ENCODE results near the gene COMTD1.
"Not testable (repeated sequence)": the region's sequence is repeated elsewhere in the genome, so short reads cannot be mapped to it uniquely, and the experiment has no call there.

The COMTD1 gene

DNA sequence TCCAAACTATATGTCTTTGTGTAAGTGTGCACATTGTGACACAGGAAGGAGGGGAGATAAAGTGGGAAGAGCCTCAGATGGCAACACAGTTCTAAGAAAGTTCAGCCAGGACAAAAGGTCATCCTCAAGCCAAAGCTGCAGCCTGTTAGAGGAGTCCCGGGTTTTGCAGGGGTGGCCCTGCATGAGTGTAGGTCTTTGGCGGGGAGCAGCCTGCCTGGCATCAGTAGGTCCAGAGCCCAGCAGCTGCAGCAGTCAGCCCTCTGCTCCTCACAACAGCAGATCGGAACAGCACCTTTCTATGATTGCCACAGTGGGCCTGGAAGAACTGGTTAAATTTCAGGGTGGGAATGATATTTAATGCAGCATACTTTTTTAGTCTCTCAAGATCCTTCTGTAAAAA is 38.7 kb downstream of the COMTD1 start:
- no peak overlapping the region for H3K4me3 ChIP-seq (ENCODE audit: control insufficient read depth, low read depth, low read length)
- TF ChIP-seq, protein P1, sequence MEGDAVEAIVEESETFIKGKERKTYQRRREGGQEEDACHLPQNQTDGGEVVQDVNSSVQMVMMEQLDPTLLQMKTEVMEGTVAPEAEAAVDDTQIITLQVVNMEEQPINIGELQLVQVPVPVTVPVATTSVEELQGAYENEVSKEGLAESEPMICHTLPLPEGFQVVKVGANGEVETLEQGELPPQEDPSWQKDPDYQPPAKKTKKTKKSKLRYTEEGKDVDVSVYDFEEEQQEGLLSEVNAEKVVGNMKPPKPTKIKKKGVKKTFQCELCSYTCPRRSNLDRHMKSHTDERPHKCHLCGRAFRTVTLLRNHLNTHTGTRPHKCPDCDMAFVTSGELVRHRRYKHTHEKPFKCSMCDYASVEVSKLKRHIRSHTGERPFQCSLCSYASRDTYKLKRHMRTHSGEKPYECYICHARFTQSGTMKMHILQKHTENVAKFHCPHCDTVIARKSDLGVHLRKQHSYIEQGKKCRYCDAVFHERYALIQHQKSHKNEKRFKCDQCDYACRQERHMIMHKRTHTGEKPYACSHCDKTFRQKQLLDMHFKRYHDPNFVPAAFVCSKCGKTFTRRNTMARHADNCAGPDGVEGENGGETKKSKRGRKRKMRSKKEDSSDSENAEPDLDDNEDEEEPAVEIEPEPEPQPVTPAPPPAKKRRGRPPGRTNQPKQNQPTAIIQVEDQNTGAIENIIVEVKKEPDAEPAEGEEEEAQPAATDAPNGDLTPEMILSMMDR (IDR thresholded peaks at IDR 0.05; ENCODE audit: control insufficient read depth, insufficient read depth, low read depth, low read length, missing control alignments), result no peak

DNA sequence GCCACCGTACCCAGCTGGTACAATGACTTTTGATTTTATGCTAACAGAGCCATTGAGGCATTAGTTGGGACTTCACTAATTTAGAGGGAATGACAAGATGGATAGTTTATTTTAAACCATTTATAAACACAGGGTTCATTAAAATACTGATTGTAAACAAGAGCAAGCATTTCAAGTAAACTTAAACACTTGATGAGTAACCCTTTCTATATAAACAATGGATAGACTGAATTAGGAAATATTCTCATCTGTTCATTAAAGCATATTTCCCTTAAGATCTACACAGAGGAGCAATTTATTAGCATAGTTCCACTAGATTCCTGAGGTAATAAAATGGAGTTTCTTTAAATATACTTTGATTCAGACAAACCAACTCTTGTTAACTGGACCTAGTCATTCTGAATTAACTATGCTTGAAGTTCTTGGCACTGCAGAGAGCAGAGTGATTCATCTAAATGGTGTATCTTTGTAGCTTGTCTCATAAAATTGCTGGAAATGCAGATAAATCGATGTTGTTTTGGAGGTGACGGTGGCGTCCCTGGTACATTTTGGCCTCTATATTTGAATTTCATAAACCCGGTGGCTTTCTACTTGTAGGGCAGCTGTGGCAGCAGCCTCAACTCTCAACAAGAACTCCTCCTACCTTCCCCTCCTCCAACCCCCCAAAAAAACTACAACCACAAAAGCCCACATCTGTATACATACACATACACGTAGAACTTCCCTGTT is 40.6 kb downstream of the COMTD1 start:
- TF ChIP-seq, protein P1 (IDR thresholded peaks at IDR 0.05; ENCODE audit: control insufficient read depth, insufficient read depth, low read depth, low read length, missing control alignments), result no peak
- peak; percentile 75 for DNase-seq (ENCODE audit: low read depth)
- H3K4me3 ChIP-seq (ENCODE audit: control insufficient read depth, low read depth, low read length), result no peak overlapping the region

More for the DNA sequence above, 38.7 kb downstream of the COMTD1 start:
- no peak for DNase-seq (ENCODE audit: low read depth)

DNA sequence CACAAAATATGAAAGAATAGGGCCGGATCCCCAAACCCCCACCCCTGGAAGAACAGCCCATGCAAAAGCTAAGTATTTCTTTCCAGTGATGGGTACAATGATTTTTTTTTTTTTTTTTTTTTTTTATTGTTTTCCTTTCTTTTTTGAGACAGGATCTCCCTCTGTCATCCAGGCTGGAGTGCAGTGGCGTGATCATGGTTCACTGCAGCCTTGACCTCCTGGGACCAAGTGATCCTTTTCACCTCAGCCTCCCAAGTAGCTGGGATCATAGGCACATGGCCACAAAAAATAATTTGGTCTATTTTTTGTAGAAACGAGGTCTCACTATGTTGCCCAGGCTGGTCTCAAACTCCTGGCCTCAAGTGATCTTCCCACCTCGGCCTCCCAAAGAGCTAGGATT is 41.1 kb downstream of the COMTD1 start:
- DNase-seq (ENCODE audit: low read depth); H3K4me3 ChIP-seq (ENCODE audit: control insufficient read depth, low read depth, low read length): not testable (repeated sequence)

DNA sequence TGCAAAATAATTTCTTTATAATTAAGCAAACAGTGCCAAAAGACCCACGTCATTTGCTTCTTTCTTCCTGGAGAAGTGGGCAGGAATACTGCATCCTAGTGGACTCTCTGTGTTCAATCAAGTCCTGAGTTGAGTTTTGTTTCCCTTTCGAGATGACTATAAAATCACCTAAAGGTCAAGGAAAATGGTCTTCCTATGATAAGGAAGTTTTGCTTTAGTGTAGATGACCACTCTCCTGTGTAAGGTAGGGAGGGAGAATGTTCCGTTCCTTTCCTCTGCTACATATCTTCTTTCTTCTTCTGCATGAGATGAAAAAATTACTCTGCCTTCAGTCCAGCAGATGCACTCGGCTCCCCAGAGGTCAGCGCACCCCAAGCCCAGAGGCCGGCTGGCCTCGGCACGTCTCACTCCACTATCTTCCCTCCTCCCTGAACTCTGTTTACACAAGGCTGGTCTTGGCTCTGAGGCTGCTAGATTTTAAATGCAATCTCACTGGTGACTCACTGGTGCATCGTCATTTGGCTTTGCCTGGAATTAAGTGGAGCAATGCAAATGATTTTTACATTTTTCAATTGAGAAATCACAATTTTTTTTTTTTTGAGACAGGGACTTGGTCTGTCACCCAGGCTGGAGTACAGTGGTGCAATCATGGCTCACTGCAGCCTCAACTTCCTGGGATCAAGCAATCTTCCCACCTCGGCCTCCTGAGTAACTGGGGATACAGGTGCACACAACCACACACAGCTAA is 43.8 kb downstream of the COMTD1 start:
- DNase-seq (ENCODE audit: low read depth), result peak; percentile 85
- H3K4me3 ChIP-seq (ENCODE audit: control insufficient read depth, low read depth, low read length), result no peak overlapping the region

DNA sequence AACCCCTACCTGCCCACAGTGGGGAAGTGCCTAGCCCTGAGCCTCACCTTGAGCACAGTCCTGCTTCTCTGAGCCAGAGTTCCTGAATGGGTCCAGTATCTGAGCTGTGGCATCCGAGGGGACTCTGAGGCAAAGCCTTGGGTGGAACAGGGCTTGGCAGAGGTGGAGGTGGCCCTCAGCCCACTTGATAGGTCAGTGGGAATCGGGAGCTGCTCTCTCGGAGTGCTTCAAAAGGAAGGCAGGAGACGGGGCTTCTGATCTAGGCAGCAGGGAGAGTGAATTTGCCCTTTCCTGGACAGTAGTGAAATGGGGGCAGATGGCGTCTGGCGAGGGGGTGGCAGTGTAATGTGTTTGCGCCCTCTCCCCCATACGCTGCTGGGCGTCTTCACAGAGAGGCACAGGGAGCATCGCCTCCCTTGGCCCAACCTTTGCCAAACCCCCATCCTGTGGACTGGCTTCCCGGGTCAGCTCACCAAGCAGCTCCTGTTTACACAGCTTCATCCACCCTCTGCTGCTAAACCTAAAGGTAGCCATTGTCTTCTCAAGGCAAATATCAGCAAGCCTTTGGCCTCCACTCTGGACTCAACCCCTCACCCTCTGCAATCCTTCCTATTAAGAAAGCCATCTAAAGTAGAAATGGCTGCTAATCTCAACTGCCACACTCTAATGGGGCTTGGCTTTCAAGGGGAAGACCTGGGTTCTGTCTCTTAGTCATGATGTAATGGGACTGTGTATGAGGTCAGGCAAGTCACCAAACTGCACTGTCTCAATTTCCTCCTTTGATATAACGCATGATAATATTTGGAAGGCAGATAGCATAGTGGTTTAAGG is 46.3 kb downstream of the COMTD1 start:
- TF ChIP-seq, protein P1 (IDR thresholded peaks at IDR 0.05; ENCODE audit: control insufficient read depth, insufficient read depth, low read depth, low read length, missing control alignments), result no peak
- H3K4me3 ChIP-seq (ENCODE audit: control insufficient read depth, low read depth, low read length), result no peak overlapping the region
- DNase-seq (ENCODE audit: low read depth), result no peak

More for the DNA sequence above, 43.8 kb downstream of the COMTD1 start:
- TF ChIP-seq, protein P1 (IDR thresholded peaks at IDR 0.05; ENCODE audit: control insufficient read depth, insufficient read depth, low read depth, low read length, missing control alignments), result peak; percentile 16

DNA sequence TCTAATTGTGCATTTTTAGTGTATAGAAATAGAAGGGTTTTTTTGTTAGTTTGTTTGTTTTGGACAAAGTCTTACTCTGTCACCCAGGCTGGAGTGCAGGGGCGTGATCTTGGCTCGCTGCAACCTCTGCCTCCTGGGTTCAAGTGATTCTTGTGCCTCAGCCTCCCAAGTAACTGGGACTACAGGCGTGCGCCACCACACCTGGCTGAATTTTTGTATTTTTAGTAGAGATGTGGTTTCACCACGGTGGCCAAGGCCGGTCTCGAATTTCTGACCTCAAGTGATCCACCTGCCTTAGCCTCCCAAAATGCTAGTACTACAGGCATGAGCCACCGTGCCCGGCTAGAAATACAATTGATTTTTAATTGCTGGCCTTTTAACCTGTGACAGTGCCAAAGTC is 47.2 kb downstream of the COMTD1 start:
- DNase-seq (ENCODE audit: low read depth); H3K4me3 ChIP-seq (ENCODE audit: control insufficient read depth, low read depth, low read length): not testable (repeated sequence)

DNA sequence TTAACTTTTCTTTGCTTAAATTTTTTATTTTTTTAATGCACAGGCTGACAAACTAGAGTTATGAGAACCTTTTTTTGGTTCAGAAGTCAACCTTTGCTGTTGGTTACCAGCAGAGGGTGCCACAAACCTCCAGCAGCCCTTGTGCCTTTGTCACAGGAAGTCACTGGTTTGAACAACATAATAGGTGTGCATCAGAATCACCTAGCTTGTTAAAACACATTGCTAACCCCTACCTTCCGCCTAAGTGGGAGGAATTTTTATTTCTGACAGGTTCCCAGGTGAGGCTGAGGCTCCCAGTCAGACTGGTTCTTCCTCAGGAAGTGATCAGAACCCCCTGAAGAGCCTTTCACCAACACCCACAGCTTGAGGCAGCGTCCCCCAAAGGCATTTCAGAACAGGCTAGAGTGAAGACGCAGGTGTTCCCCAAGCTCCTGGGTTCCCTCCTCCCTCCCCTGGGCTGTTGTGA is 47.8 kb downstream of the COMTD1 start:
- no peak overlapping the region for H3K4me3 ChIP-seq (ENCODE audit: control insufficient read depth, low read depth, low read length)
- TF ChIP-seq, protein P1 (IDR thresholded peaks at IDR 0.05; ENCODE audit: control insufficient read depth, insufficient read depth, low read depth, low read length, missing control alignments), result peak; percentile 76
- DNase-seq (ENCODE audit: low read depth), result peak; percentile 34
